GM12864 (cell line): Measurements from ENCODE around the gene SLC50A1.

Experiments used
- DNase-seq: peaks from one replicate; pipeline ENCODE4 v3.0.0-alpha.2; 2011; ENCODE audit warnings: low read depth
- H3K4me3 ChIP-seq: 2 replicates; pipeline ENCODE4 v1.5.1; 2011; ENCODE audit warnings: mild to moderate bottlenecking, low read depth, low read length, control low read depth
- CTCF ChIP-seq: IDR thresholded peaks from 2 replicates; pipeline ENCODE4 v1.5.1; 2011; ENCODE audit warnings: low read depth, mild to moderate bottlenecking, moderate library complexity, low read length, control low read depth, inconsistent platforms; ENCODE audit errors: missing control alignments

The SLC50A1 gene

GRCh38 chr1:155175927-155176371 is 40.3 kb downstream of the SLC50A1 start:
- DNase-seq = no peak
- no peak overlapping the region for H3K4me3 ChIP-seq
- peak; percentile 7 for TF ChIP-seq CTCF

GRCh38 chr1:155176544-155177071 is 41.0 kb downstream of the SLC50A1 start:
- DNase-seq = no peak
- peak; percentile 94 for TF ChIP-seq CTCF
- no peak overlapping the region for H3K4me3 ChIP-seq

GRCh38 chr1:155177192-155177917 is 41.7 kb downstream of the SLC50A1 start:
- no peak overlapping the region for H3K4me3 ChIP-seq
- TF ChIP-seq CTCF = no peak
- no peak for DNase-seq

- no peak for DNase-seq
- no peak overlapping the region for H3K4me3 ChIP-seq
- no peak for TF ChIP-seq CTCF
Observed at GRCh38 chr1:155177918-155178281, 42.2 kb downstream of the SLC50A1 start.

GRCh38 chr1:155178441-155179111 is 42.9 kb downstream of the SLC50A1 start:
- TF ChIP-seq CTCF = no peak
- no peak for DNase-seq

GRCh38 chr1:155179112-155180031 is 43.7 kb downstream of the SLC50A1 start:
- no peak for TF ChIP-seq CTCF
- no peak overlapping the region for H3K4me3 ChIP-seq
- no peak for DNase-seq

More at GRCh38 chr1:155178441-155179111, 42.9 kb downstream of the SLC50A1 start:
- H3K4me3 ChIP-seq = no peak overlapping the region
